WTC11 (cell line): ENCODE data around the gene PRF1.

Experiments used
- CBFB ChIP-seq: sonication (generic); formaldehyde crosslinking; IDR thresholded peaks from 2 replicates; pipeline ENCODE4 v1.8.1; 2022; ENCODE audit warnings: mild to moderate bottlenecking, low read depth, missing genetic modification reagents
- CREB1 ChIP-seq: sonication (generic); formaldehyde crosslinking; IDR thresholded peaks from 2 replicates; pipeline ENCODE4 v1.8.0; 2023; ENCODE audit warnings: mild to moderate bottlenecking, missing genetic modification reagents
- FOXK1 ChIP-seq: sonication (generic); formaldehyde crosslinking; IDR thresholded peaks from 2 replicates; pipeline ENCODE4 v1.8.0; 2022; ENCODE audit warnings: mild to moderate bottlenecking, moderate library complexity, missing genetic modification reagents
- JUN ChIP-seq: sonication (generic); formaldehyde crosslinking; IDR thresholded peaks from 2 replicates; pipeline ENCODE4 v1.8.0; 2023; ENCODE audit warnings: mild to moderate bottlenecking, missing genetic modification reagents
- SP1 ChIP-seq: sonication (generic); formaldehyde crosslinking; conservative IDR thresholded peaks from 2 replicates; pipeline ENCODE4 v1.8.1; 2022; ENCODE audit warnings: missing genetic modification reagents
- ZNF232 ChIP-seq: sonication (generic); formaldehyde crosslinking; IDR thresholded peaks from 2 replicates; pipeline ENCODE4 v1.8.0; 2022; ENCODE audit warnings: mild to moderate bottlenecking, missing genetic modification reagents
- TF ChIP-seq, protein P1 (sequence below): fragments of 200-600 bp; IDR thresholded peaks from 2 replicates; pipeline ENCODE4 v1.8.0; 2022; ENCODE audit warnings: antibody characterized with exemption
- TF ChIP-seq, protein P2 (sequence below): sonication (generic); formaldehyde crosslinking; IDR thresholded peaks from 2 replicates; pipeline ENCODE4 v1.8.1; 2023; ENCODE audit warnings: mild to moderate bottlenecking, missing genetic modification reagents
- TF ChIP-seq, protein P3 (sequence below): sonication (generic); formaldehyde crosslinking; IDR thresholded peaks from 2 replicates; pipeline ENCODE4 v1.8.0; 2022; ENCODE audit warnings: mild to moderate bottlenecking, missing genetic modification reagents
- TF ChIP-seq, protein P4 (sequence below): sonication (generic); formaldehyde crosslinking; conservative IDR thresholded peaks from 2 replicates; pipeline ENCODE4 v1.8.1; 2022; ENCODE audit warnings: mild to moderate bottlenecking, missing genetic modification reagents
- TF ChIP-seq, protein P5 (sequence below): sonication (generic); formaldehyde crosslinking; IDR thresholded peaks from 2 replicates; pipeline ENCODE4 v1.8.0; 2022; ENCODE audit warnings: mild to moderate bottlenecking, missing genetic modification reagents
- TF ChIP-seq, protein P6 (sequence below): sonication (generic); formaldehyde crosslinking; IDR thresholded peaks from 2 replicates; pipeline ENCODE4 v1.8.0; 2022; ENCODE audit warnings: mild to moderate bottlenecking, missing genetic modification reagents
- TF ChIP-seq, protein P7 (sequence below): sonication (generic); formaldehyde crosslinking; IDR thresholded peaks from 2 replicates; pipeline ENCODE4 v1.8.1; 2022; ENCODE audit warnings: low read depth, missing genetic modification reagents, borderline replicate concordance

DNA sequence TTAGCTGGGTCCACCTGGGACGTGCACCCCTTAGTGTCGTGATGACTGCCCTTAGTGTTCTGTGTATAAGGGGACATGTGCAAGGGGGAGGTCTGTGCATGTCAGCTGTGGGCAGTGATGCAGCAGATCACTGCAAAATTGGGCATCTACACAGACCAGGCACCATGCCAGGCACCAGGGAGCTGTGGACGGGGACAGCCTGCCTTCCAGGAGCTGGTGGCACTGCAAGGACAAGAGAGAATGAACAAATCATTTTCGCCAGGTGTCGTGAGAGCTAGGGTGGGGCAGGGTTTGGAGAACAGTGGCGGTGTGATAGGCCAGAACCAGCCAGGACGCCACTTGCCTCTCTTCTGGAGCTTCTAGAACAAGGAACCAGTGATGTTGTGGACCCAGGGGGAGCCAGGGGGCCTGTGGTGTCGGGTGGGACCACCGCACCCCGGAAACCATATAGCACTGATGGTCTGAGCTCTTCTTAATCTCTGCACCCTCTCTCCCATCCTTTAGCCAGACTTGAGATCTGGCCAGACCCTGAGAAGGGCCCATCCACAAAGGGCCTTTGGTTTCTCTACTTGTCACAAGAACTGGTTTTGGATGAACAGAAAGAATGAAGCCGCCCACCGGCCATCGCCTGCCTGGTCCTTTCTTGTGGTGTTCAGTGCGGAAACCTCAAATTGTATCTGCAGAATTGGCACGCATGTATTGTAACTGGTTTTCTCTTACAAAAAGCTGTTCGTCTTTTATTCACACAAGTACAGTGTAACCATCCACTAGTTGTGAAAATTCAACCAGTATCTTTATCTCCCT lies 30.7 kb downstream of the PRF1 start:
- TF ChIP-seq, protein P1, sequence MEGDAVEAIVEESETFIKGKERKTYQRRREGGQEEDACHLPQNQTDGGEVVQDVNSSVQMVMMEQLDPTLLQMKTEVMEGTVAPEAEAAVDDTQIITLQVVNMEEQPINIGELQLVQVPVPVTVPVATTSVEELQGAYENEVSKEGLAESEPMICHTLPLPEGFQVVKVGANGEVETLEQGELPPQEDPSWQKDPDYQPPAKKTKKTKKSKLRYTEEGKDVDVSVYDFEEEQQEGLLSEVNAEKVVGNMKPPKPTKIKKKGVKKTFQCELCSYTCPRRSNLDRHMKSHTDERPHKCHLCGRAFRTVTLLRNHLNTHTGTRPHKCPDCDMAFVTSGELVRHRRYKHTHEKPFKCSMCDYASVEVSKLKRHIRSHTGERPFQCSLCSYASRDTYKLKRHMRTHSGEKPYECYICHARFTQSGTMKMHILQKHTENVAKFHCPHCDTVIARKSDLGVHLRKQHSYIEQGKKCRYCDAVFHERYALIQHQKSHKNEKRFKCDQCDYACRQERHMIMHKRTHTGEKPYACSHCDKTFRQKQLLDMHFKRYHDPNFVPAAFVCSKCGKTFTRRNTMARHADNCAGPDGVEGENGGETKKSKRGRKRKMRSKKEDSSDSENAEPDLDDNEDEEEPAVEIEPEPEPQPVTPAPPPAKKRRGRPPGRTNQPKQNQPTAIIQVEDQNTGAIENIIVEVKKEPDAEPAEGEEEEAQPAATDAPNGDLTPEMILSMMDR = no peak
- no peak for TF ChIP-seq CBFB (CRISPR knock-in tag)
- TF ChIP-seq, protein P2, sequence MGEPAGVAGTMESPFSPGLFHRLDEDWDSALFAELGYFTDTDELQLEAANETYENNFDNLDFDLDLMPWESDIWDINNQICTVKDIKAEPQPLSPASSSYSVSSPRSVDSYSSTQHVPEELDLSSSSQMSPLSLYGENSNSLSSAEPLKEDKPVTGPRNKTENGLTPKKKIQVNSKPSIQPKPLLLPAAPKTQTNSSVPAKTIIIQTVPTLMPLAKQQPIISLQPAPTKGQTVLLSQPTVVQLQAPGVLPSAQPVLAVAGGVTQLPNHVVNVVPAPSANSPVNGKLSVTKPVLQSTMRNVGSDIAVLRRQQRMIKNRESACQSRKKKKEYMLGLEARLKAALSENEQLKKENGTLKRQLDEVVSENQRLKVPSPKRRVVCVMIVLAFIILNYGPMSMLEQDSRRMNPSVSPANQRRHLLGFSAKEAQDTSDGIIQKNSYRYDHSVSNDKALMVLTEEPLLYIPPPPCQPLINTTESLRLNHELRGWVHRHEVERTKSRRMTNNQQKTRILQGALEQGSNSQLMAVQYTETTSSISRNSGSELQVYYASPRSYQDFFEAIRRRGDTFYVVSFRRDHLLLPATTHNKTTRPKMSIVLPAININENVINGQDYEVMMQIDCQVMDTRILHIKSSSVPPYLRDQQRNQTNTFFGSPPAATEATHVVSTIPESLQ (CRISPR knock-in tag) = no peak
- TF ChIP-seq CREB1 = no peak
- TF ChIP-seq FOXK1 (CRISPR knock-in tag) = no peak
- no peak for TF ChIP-seq JUN (CRISPR knock-in tag)
- TF ChIP-seq, protein P3, sequence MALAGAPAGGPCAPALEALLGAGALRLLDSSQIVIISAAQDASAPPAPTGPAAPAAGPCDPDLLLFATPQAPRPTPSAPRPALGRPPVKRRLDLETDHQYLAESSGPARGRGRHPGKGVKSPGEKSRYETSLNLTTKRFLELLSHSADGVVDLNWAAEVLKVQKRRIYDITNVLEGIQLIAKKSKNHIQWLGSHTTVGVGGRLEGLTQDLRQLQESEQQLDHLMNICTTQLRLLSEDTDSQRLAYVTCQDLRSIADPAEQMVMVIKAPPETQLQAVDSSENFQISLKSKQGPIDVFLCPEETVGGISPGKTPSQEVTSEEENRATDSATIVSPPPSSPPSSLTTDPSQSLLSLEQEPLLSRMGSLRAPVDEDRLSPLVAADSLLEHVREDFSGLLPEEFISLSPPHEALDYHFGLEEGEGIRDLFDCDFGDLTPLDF = no peak
- TF ChIP-seq, protein P4, sequence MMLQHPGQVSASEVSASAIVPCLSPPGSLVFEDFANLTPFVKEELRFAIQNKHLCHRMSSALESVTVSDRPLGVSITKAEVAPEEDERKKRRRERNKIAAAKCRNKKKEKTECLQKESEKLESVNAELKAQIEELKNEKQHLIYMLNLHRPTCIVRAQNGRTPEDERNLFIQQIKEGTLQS (CRISPR knock-in tag) = no peak
- TF ChIP-seq ZNF232 (CRISPR knock-in tag) = no peak
- TF ChIP-seq, protein P5, sequence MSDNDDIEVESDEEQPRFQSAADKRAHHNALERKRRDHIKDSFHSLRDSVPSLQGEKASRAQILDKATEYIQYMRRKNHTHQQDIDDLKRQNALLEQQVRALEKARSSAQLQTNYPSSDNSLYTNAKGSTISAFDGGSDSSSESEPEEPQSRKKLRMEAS = no peak
- TF ChIP-seq, protein P6, sequence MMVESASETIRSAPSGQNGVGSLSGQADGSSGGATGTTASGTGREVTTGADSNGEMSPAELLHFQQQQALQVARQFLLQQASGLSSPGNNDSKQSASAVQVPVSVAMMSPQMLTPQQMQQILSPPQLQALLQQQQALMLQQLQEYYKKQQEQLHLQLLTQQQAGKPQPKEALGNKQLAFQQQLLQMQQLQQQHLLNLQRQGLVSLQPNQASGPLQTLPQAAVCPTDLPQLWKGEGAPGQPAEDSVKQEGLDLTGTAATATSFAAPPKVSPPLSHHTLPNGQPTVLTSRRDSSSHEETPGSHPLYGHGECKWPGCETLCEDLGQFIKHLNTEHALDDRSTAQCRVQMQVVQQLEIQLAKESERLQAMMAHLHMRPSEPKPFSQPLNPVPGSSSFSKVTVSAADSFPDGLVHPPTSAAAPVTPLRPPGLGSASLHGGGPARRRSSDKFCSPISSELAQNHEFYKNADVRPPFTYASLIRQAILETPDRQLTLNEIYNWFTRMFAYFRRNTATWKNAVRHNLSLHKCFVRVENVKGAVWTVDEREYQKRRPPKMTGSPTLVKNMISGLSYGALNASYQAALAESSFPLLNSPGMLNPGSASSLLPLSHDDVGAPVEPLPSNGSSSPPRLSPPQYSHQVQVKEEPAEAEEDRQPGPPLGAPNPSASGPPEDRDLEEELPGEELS (CRISPR knock-in tag) = no peak
- TF ChIP-seq, protein P7, sequence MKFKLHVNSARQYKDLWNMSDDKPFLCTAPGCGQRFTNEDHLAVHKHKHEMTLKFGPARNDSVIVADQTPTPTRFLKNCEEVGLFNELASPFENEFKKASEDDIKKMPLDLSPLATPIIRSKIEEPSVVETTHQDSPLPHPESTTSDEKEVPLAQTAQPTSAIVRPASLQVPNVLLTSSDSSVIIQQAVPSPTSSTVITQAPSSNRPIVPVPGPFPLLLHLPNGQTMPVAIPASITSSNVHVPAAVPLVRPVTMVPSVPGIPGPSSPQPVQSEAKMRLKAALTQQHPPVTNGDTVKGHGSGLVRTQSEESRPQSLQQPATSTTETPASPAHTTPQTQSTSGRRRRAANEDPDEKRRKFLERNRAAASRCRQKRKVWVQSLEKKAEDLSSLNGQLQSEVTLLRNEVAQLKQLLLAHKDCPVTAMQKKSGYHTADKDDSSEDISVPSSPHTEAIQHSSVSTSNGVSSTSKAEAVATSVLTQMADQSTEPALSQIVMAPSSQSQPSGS (CRISPR knock-in tag) = no peak
- TF ChIP-seq SP1 (CRISPR knock-in tag) = no peak
